NCI-H446 treated with DMSO at 0.1 percent for 48 hours (cell line): ENCODE results near the gene OGT.

Experiments used
- DNase-seq: peaks from one replicate; lab custom pipeline; 2025; lab: John Stamatoyannopoulos, UW

OGT gene

DNA sequence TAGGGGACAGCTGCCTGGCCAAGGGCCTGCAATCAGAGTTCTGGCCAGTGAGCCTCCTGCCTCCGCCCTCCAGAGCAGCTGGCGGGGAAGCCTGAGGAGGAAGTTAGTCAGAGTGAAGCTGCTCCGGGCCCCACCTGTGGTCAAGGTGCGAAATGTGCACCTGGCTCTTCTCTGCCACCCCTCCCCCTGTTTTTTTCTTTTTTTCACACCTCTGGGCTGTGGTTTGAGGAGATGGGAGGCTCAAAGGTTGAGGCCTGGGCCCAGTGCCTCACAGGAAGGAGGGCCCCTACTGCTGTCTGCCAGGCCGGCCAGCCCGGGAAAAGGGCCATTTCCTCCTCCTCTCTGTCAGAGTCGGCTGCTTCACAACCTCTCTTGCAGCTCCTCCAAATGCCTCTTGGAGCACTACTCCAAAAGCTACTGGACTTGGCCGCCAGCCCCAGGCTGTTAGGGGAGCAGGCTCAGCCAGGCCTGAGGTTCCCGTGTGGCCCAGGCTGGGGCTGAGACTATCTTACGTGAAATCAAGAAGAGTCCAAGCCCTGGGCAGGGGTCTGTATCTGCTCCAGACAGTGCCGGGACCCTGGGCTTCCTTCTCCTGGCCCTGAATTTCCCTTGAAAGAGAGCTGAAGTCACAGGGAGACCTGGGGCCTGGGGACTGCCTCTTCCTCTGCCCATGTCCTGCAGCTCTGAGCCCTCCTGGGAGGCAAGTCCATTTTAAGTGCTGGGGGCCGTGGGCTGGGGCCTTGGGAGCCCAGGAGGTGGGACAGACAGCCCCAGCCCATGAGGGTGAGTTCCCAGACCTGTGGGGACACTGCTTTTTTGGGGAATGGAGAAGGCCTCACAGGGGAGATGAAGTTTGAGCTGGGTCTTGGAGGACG is 89.9 kb downstream of the OGT start:
- peak; percentile 30 for DNase-seq

DNA sequence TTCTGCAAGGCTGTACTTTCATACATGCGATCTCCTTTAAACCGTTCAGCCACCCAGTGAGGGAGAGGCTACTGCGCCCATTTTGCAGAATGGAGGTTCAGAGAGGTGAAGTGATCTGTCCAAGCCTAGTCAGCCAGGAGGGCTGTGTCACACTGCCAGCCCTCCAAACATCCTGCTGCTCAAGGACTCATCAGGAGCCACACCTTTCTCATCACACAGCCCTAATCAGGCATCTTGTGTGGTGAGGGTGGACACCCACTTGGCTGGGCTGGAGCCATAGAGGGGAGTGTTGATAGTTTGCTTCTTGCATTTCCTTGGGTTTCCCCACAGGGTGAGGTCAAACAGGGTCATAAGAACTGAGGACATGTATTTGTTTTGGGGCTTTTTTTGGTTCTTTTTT is 90.8 kb downstream of the OGT start:
- no peak for DNase-seq

DNA sequence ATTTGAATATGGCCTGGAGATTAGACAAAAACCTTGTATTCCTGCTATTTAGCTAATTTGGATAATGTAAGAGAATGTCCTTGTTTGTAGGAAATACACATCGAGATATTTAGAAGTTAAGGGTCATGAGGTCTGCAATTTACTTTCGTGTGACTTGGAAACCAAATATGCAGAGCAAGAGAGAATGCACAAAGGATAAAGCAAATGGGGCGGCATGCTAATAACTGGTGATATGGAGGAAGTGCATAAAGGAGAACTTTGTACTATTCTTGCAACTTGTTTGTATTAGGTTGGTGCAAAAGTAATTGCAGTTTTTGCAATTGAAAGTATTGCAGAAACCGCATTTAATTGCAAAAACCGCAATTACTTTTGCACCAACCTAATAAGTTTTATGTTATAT is 92.6 kb downstream of the OGT start:
- DNase-seq, result no peak
